MCF 10A (cell line): Measurements from ENCODE around the gene RAP1A. TPM values are rescaled to one million over a fixed set of nuclear protein-coding genes. Genes with fewer than 3 reads are reported as not detected.

ENCODE experiments used
- BruUV-seq: library from RNA; stranded (reverse); fragments of 400-500 nt; replicated peaks from 2 replicates; lab custom pipeline; 2021; lab: Mats Ljungman, UMichigan
- CTCF ChIA-PET: fragments of 300-600 bp; sonication (Branson Sonifier 250); formaldehyde crosslinking; extraction: SDS; loops from one replicate; lab custom pipeline; 2021; ENCODE audit warnings: antibody characterized with exemption, inconsistent platforms; lab: Yijun Ruan, JAX
- POLR2A ChIA-PET: fragments of 300-600, 350-650 bp; sonication (Branson Sonifier 250); formaldehyde crosslinking; extraction: SDS; loops from one replicate; lab custom pipeline; 2020; ENCODE audit warnings: antibody characterized with exemption, inconsistent platforms; lab: Yijun Ruan, JAX
- DNase-seq: peaks from one replicate; pipeline ENCODE4 v3.0.0-alpha.2; 2018; ENCODE audit not compliant: unreplicated experiment
- H3K27ac Mint-ChIP-seq: one replicate; pipeline ENCODE4 v1.8.0; 2022; ENCODE audit warnings: mild to moderate bottlenecking, low read depth, mixed read lengths; ENCODE audit not compliant: unreplicated experiment
- H3K27me3 Mint-ChIP-seq: one replicate; pipeline ENCODE4 v1.8.0; 2022; ENCODE audit warnings: mixed read lengths; ENCODE audit not compliant: insufficient read depth, unreplicated experiment
- H3K36me3 Mint-ChIP-seq: one replicate; pipeline ENCODE4 v1.8.0; 2022; ENCODE audit warnings: mild to moderate bottlenecking, moderate library complexity, mixed read lengths; ENCODE audit not compliant: insufficient read depth, unreplicated experiment
- H3K4me1 Mint-ChIP-seq: one replicate; pipeline ENCODE4 v1.8.0; 2022; ENCODE audit warnings: mixed read lengths; ENCODE audit not compliant: insufficient read depth, unreplicated experiment
- H3K4me3 Mint-ChIP-seq: one replicate; pipeline ENCODE4 v1.8.0; 2022; ENCODE audit warnings: mild to moderate bottlenecking, moderate library complexity, mixed read lengths; ENCODE audit not compliant: unreplicated experiment
- H3K9me3 Mint-ChIP-seq: one replicate; pipeline ENCODE4 v1.8.0; 2022; ENCODE audit warnings: mixed read lengths; ENCODE audit not compliant: unreplicated experiment
- CTCF ChIP-seq: fragments of 200-600 bp; IDR thresholded peaks from one replicate; pipeline ENCODE4 v1.8.0; 2022; ENCODE audit warnings: antibody characterized with exemption, mild to moderate bottlenecking; ENCODE audit not compliant: unreplicated experiment
- intact Hi-C: fragments of 100-400 bp; cut with micrococcal nuclease; formaldehyde crosslinking; loops from 2 replicates; pipeline ENCODE4 v1.14.1; 2022
- total RNA-seq: library from RNA; stranded (reverse); gene quantifications from 2 replicates; pipeline ENCODE4 v1.2.3, GENCODE V29; 2022

RAP1A gene
- total RNA-seq, 1 experiment from 2014 or later, result 39.3 TPM

- ChIA-PET CTCF (interaction anchor here (1.2 to 1.9 kb wide), 2 partner anchors 25 to 87 kb away, joined by 4 to 5 read pairs; no protein-coding TSS in a partner anchor), POLR2A (no interaction called here)
- intact Hi-C loops, result no loop called here
- no peak overlapping the region for H3K4me3 Mint-ChIP-seq
- no peaks in the 10 kb centered on the region for H3K27me3 Mint-ChIP-seq
- DNase-seq, result no peak
- no peak overlapping the region for H3K27ac Mint-ChIP-seq
- no TSS peak for BruUV-seq
- no peaks in the 10 kb centered on the region for H3K36me3 Mint-ChIP-seq
- H3K4me1 Mint-ChIP-seq, result peaks cover 11% of the 10 kb centered on the region
- H3K9me3 Mint-ChIP-seq, result no peaks in the 10 kb centered on the region
- no peak for TF ChIP-seq CTCF
Measured at GRCh38 chr1:111595807-111596206, 23.8 kb upstream of the RAP1A start.

- DNase-seq, result no peak
- Mint-ChIP-seq H3K4me3 (no peak overlapping the region), H3K9me3 (no peaks in the 10 kb centered on the region), H3K4me1 (peaks cover 11% of the 10 kb centered on the region), H3K36me3 (no peaks in the 10 kb centered on the region), H3K27ac (no peak overlapping the region), H3K27me3 (no peaks in the 10 kb centered on the region)
- no peak for TF ChIP-seq CTCF
- CTCF ChIA-PET, result interaction anchor here (1.2 to 1.9 kb wide), 2 partner anchors 25 to 88 kb away, joined by 4 to 5 read pairs; no protein-coding TSS in a partner anchor
- POLR2A ChIA-PET, result no interaction called here
- BruUV-seq, result no TSS peak
- intact Hi-C loops, result no loop called here
Measured at GRCh38 chr1:111596499-111596898, 23.1 kb upstream of the RAP1A start.

- H3K4me3 Mint-ChIP-seq, result no peak overlapping the region
- CTCF ChIA-PET, result interaction anchor here (0.6 kb wide), 1 partner anchor 89 kb away, joined by 3 read pairs; no protein-coding TSS in a partner anchor
- no peak for DNase-seq
- no peaks in the 10 kb centered on the region for H3K9me3 Mint-ChIP-seq
- H3K27ac Mint-ChIP-seq, result no peak overlapping the region
- intact Hi-C loops, result no loop called here
- no peak for TF ChIP-seq CTCF
- peaks cover 3% of the 10 kb centered on the region for H3K27me3 Mint-ChIP-seq
- BruUV-seq, result no TSS peak
- peaks cover 7% of the 10 kb centered on the region for H3K4me1 Mint-ChIP-seq
- POLR2A ChIA-PET, result no interaction called here
- H3K36me3 Mint-ChIP-seq, result no peaks in the 10 kb centered on the region
Measured at GRCh38 chr1:111597426-111597825, 22.2 kb upstream of the RAP1A start.

GRCh38 chr1:111598544-111598943 lies 21.0 kb upstream of the RAP1A start:
- POLR2A ChIA-PET, result interaction anchor here (0.8 to 1.5 kb wide), 2 partner anchors 13 to 21 kb away, joined by 3 to 4 read pairs; partner anchors contain the start of gene RAP1A
- Mint-ChIP-seq H3K4me1 (peaks cover 5% of the 10 kb centered on the region), H3K36me3 (no peaks in the 10 kb centered on the region)

More at GRCh38 chr1:111598544-111598943, 21.0 kb upstream of the RAP1A start:
- TF ChIP-seq CTCF, result no peak
- no peaks in the 10 kb centered on the region for H3K9me3 Mint-ChIP-seq
- H3K27me3 Mint-ChIP-seq, result peaks cover 12% of the 10 kb centered on the region
- H3K27ac Mint-ChIP-seq, result no peak overlapping the region
- CTCF ChIA-PET, result interaction anchor here (1.2 kb wide), 1 partner anchor 13 kb away, joined by 4 read pairs; no protein-coding TSS in a partner anchor
- no peak for DNase-seq
- no TSS peak for BruUV-seq
- H3K4me3 Mint-ChIP-seq, result no peak overlapping the region
- intact Hi-C loops, result no loop called here
